Epithelial cell of proximal tubule (primary cell): Measurements from ENCODE around the gene HCN3. TPM values are rescaled to one million over a fixed set of nuclear protein-coding genes. Genes with fewer than 3 reads are reported as not detected.
A peak's percentile ranks its signal among the peaks of the same experiment; 100 is the strongest.
"Not testable (repeated sequence)": the region's sequence is repeated elsewhere in the genome, so short reads cannot be mapped to it uniquely, and the experiment has no call there.

Source experiments
- DNase-seq: peaks from one replicate; pipeline ENCODE4 v3.0.0-alpha.2; 2011; ENCODE audit warnings: low read depth
- H3K4me3 ChIP-seq: 2 replicates; pipeline ENCODE4 v1.5.1; 2011; ENCODE audit warnings: low read depth, mild to moderate bottlenecking, low read length
- total RNA-seq: library from RNA; depleted of rRNA; stranded (reverse); fragments of >200 nt; gene quantifications from 2 replicates; pipeline ENCODE4 v1.2.3, GENCODE V29; 2015
- TF ChIP-seq, protein P1 (sequence below): conservative IDR thresholded peaks from 2 replicates; pipeline ENCODE4 v1.5.1; 2012; ENCODE audit warnings: low read depth, mild to moderate bottlenecking, low read length

Gene HCN3
- total RNA-seq, result 0.72 and 8.1 TPM in 2 replicates

DNA sequence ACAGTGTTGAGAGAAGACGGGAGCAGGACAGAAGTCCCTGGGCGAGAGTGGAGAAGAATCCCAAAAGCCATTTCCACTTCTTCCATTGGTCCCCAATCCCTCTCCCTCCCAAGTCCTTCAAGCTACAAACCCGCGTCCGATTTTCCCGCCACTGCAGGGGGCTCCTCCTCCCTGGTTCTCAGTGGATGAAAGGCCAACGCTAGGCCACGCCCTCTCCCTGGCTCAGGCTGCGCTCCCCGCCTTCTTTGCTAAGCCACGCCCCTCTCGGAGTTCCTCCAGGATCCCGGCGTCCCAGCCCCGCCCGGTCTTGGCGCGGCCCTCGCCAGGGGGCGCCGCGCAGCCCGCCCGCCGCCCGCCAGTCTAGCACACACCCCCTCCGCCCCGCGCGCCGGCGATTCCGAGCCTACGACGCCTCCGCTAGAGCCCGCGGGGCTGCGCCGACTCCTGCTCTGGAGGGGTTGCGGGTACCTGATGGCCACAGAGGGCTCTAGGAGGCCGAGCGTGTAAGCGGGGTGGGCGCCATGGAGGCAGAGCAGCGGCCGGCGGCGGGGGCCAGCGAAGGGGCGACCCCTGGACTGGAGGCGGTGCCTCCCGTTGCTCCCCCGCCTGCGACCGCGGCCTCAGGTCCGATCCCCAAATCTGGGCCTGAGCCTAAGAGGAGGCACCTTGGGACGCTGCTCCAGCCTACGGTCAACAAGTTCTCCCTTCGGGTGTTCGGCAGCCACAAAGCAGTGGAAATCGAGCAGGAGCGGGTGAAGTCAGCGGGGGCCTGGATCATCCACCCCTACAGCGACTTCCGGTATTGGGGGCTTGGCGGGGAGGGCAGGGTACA lies at the start of gene HCN3:
Gene HCN3 (plus strand): TSS at position 394 of the 832 bp plus-strand sequence. CDS start 128 bp downstream, at position 522.
- DNase-seq, result no peak
- H3K4me3 ChIP-seq, result peak within 1 kb of the TSS; percentile 84
- TF ChIP-seq, protein P1, sequence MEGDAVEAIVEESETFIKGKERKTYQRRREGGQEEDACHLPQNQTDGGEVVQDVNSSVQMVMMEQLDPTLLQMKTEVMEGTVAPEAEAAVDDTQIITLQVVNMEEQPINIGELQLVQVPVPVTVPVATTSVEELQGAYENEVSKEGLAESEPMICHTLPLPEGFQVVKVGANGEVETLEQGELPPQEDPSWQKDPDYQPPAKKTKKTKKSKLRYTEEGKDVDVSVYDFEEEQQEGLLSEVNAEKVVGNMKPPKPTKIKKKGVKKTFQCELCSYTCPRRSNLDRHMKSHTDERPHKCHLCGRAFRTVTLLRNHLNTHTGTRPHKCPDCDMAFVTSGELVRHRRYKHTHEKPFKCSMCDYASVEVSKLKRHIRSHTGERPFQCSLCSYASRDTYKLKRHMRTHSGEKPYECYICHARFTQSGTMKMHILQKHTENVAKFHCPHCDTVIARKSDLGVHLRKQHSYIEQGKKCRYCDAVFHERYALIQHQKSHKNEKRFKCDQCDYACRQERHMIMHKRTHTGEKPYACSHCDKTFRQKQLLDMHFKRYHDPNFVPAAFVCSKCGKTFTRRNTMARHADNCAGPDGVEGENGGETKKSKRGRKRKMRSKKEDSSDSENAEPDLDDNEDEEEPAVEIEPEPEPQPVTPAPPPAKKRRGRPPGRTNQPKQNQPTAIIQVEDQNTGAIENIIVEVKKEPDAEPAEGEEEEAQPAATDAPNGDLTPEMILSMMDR, result peak; percentile 58

DNA sequence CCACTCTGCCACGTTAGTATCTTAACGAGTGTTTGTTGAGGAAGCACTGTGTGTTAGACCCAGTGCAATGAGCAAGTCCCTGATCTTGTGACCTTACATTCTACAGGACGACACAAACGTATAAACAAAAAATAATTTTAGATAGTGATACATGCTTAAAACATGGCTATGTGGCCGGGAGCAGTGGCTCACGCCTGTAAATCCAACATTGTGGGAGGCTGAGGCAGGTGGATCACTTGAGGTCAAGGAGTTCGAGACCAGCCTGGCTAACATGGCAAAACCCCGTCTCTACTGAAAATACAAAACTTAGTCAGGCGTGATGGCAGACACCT lies 49.2 kb upstream of the HCN3 start:
- DNase-seq, result no peak
- TF ChIP-seq, protein P1, result no peak
- peak overlapping the region; percentile 83 for H3K4me3 ChIP-seq

DNA sequence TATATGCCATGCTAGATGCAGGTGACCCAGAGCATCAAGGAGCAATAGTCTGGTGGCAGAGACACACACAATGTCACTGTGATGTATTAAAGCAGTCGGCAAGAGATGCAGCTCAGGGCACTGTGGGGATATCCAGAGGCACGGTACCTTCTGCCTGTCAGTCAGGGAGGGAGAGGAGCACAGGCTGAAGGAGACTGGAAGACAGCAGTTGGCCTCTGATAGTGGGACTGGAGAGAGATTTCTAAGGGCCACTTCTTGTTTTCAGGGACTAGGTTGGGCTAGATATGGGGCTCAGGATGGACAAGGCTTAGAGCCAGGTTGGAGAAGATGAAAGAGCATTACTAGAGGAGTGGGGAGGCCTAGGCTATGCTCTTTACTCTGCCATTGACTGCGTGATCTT lies 46.0 kb upstream of the HCN3 start:
- DNase-seq, H3K4me3 ChIP-seq: not testable (repeated sequence)

DNA sequence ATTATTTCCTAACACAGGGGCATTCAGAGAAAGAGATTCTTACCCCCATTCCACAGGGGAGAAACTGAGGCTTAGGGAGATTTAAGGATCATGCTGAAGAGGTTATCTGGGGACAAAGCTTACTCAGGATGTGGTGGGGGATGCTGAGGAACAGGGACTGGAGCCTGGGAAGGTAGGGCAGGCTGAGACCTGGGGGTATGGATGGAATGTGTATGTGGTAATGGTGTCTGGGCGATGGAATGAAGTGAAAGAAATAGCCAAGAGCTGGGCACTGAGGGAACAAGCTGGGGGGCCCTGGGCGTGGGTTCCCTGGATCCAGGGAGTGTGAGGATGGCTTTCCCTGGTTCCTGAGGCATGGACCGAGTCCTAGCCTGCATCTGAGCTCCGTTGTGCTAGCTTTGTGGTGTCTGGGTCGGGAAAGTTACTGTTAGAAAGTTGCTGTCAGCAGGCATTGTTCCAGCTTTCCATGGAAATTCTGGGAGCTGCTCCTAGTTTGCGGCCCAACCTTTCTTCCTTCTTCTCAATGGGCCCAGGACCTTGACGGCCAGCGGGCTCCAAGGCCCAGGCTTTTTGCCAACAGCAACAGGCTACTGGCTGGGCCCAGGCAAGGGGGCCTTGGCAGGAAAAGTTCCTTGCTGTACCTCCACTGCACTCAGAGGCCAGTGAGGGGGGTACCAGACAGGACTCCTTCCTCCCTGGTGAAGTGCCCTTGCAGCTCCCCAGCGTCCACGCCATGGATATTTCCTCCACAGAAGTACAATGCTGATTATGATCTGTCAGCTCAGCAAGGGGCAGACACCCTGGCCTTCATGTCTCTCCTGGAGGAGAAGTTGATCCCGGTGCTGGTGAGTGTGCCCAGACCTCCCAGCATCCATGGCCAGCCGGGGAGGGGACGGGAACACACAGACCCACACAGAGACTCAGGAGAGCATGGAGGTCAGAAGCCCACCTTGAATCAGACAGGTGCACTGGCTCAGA lies 45.0 kb upstream of the HCN3 start:
- H3K4me3 ChIP-seq, DNase-seq: not testable (repeated sequence)

DNA sequence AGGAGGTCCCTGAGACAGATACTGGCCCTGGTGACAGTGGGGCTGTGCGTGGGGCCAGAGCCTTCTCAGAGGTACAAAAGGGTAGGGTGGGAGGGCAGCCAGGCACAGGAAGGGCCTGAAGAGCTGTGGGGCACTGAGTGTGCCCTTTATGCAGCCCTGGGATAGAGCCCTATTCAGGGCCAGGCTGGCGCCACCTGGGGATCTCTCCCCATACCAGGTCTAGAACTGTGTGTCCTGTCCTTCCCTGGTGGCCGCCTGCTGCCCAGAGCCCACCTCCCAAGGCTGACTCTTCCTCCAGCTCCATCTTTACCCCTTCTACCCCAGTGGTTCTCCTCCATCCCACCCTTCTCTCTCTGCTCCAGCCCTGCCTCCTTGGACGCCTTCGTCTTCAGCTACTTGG lies 43.8 kb upstream of the HCN3 start:
- not testable (repeated sequence) for H3K4me3 ChIP-seq, DNase-seq

DNA sequence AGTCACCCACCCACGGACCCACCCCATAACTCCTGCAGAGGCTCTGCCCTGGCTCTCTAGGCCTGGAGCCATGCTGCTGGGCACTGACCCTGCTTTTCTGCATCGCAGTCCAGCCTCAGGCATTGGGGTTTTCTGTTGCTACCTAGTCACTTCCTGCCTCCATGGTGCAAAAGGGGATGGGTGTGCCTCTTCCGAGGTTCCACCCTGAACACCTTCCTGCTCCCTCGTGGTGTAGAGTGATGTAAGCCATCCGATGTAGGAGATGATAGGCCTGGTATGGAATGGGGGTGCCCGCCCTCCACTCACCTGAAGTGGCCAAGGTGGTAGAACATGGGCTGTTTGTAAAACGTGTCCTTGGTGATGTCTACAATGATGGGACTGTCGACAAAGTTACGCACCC lies 41.9 kb upstream of the HCN3 start:
- H3K4me3 ChIP-seq, result not testable (repeated sequence)

DNA sequence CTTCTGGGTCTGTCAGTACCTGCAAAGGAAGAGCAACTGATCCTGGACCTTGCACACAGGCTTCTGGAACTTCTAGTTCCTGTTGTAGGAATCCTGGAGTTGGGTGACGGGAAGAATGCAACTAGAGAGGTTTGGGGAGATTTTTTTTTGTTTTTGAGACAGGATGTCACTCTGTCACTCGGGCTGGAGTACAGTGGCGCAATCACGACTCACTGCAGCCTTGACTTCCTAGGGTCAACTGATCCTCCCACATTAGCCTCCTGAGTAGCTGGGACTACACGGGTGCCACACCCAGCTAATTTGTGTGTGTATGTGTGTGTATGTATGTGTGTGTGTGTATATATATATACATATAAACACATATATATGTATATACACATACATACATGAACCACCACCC lies 40.8 kb upstream of the HCN3 start:
- no peak for DNase-seq
- TF ChIP-seq, protein P1, result no peak
- no peak overlapping the region for H3K4me3 ChIP-seq

More for the DNA sequence above, 41.9 kb upstream of the HCN3 start:
- DNase-seq, result not testable (repeated sequence)

DNA sequence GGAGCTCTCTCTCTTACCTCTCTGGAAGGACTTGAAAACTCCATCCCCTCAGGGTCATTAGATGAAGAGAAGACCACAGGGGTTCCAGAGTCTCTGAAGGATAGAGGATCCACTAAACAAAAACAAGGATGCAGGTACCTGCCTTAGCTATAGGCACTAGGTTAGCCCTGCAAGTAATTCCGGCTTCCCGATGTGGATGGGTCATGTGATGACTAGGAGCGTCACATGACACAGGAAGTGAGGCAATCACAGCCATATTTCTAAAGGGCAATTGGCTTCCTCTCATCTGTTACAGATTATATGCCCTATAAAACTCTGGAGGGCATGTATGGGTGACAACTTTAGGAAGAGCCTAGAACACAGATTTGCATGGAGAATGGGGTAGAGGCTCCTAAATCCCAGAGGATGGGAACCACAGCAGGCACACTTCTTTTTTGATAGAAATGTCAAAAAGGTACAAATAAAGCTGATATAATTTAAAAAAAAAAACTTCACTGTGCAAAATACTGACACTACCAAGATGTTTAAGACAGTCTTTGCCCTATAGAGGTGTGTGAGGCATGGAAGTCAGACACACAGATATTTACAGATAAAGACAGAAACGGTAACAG lies 36.1 kb upstream of the HCN3 start:
- TF ChIP-seq, protein P1, result no peak
- peak overlapping the region; percentile 63 for H3K4me3 ChIP-seq
- DNase-seq, result no peak

DNA sequence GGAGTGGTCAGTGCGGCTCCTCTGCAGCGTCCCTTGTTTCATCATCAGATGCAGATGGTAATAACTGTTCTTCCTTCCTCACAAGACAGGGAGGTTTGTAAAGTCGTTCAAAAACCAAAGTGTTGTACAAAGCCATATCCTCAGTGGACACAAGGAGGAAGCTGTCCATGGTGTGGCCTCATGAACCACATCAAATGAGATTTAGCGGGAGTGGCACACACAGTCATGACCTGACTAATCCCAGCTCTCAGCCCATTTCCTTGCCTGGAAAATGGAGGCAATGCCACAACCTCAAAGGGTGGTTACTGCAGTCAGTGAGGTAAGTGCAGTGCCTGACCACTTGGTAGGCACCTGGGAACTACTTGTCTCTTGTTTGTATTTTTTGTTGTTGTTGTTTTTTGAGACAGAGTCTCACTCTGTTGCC lies 35.4 kb upstream of the HCN3 start:
- no peak for DNase-seq
- TF ChIP-seq, protein P1, result no peak
- no peak overlapping the region for H3K4me3 ChIP-seq
